ENCODE data around the gene TRERF1. TPM values are rescaled to one million over a fixed set of nuclear protein-coding genes. Genes with fewer than 3 reads are reported as not detected.

The TRERF1 gene
- total and polyA plus RNA-seq, 3 donors from 2014 or later: 13.7 to 49.1 (median 40.4) TPM

DNA sequence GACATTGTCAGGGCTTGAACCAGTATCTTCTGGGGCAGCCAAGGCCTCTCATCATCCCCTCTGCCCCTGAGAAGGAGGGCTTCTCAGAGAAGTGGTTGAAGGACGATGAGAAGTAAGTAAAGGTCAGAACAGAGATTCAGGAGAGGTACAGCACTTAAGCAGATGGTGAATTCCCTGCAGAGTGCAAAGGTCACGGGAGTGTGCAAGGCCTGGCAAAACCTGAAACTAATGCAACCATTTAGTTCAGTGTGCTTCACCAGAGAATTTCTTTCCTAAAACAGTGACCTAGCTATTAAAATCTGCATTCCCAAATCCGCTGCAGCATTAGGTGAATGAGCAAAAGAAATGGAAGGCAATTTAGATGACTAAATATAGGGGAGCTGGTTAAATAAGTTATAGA lies 58.4 kb downstream of the TRERF1 start:
- H3K36me3 ChIP-seq (ENCODE audit: low read depth, missing control alignments): no peaks in the 10 kb centered on the region
- H3K27ac ChIP-seq: no peak overlapping the region
- no peak for DNase-seq
- 59 to 65% methylated on average over 3 of the region's 3 CpGs for WGBS, 2 donors
- H3K9me3 ChIP-seq: no peaks in the 10 kb centered on the region
- no peak overlapping the region for H3K4me3 ChIP-seq
- intact Hi-C loops (cut with DNase I; ENCODE audit: low total_unique reads): no loop called here
- H3K27me3 ChIP-seq: no peaks in the 10 kb centered on the region
- peaks cover 32% of the 10 kb centered on the region for H3K4me1 ChIP-seq
- TF ChIP-seq, protein P1, sequence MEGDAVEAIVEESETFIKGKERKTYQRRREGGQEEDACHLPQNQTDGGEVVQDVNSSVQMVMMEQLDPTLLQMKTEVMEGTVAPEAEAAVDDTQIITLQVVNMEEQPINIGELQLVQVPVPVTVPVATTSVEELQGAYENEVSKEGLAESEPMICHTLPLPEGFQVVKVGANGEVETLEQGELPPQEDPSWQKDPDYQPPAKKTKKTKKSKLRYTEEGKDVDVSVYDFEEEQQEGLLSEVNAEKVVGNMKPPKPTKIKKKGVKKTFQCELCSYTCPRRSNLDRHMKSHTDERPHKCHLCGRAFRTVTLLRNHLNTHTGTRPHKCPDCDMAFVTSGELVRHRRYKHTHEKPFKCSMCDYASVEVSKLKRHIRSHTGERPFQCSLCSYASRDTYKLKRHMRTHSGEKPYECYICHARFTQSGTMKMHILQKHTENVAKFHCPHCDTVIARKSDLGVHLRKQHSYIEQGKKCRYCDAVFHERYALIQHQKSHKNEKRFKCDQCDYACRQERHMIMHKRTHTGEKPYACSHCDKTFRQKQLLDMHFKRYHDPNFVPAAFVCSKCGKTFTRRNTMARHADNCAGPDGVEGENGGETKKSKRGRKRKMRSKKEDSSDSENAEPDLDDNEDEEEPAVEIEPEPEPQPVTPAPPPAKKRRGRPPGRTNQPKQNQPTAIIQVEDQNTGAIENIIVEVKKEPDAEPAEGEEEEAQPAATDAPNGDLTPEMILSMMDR (IDR thresholded peaks at IDR 0.05): no peak
- TF ChIP-seq POLR2A (IDR thresholded peaks at IDR 0.05): no peak

DNA sequence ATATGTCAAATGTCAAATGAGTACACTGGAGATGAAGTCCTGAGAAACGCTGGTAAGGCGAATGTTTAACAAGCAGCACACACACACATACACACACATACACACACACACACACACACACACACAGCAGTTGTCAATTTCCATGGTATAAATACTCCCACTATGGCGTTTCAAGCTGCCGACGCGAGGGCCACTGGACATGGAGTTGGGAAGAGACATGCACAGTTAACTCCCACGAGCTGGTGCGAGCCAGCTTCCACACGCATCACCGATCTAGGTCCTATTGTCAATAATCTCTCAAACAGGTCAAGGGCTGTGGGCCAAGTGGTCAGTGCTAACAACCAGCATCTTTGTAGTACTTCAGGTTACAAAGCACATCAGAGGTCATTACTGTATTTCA lies 58.9 kb downstream of the TRERF1 start:
- DNase-seq: peak; percentile 10
- Histone ChIP-seq H3K36me3 (ENCODE audit: low read depth, missing control alignments) (no peaks in the 10 kb centered on the region), H3K27ac (no peak overlapping the region), H3K4me1 (peaks cover 37% of the 10 kb centered on the region), H3K27me3 (no peaks in the 10 kb centered on the region), H3K9me3 (no peaks in the 10 kb centered on the region), H3K4me3 (no peak overlapping the region)
- intact Hi-C loops (cut with DNase I; ENCODE audit: low total_unique reads): no loop called here
- 56 to 98% methylated on average over 9 to 10 of the region's 10 CpGs for WGBS, 2 donors
- TF ChIP-seq POLR2A (IDR thresholded peaks at IDR 0.05): no peak
- TF ChIP-seq, protein P1 (IDR thresholded peaks at IDR 0.05): no peak

DNA sequence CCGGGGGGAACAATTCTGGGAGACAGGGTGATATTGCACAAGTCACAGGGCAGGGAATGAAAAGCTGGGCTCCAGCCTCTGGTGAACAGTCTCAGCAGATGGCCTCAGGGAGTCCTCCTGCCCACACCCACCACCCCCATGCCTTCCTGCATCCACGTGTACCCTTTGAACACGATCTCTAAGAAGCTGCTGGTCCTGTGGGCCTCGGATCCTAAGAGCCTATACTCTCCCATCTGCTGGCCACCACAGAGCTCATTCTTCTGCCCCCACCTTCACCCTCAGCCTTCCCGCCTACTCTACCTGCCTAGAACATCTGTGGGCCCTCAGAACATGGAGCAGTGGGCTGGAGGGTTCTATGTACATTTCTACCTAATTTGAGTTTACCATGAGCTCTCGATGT lies 60.3 kb downstream of the TRERF1 start:
- Histone ChIP-seq H3K27ac (no peak overlapping the region), H3K36me3 (ENCODE audit: low read depth, missing control alignments) (no peaks in the 10 kb centered on the region), H3K27me3 (no peaks in the 10 kb centered on the region), H3K4me1 (peaks cover 39% of the 10 kb centered on the region), H3K9me3 (no peaks in the 10 kb centered on the region), H3K4me3 (no peak overlapping the region)
- intact Hi-C loops (cut with DNase I; ENCODE audit: low total_unique reads): no loop called here
- TF ChIP-seq, protein P1 (IDR thresholded peaks at IDR 0.05): no peak
- no peak for TF ChIP-seq POLR2A (IDR thresholded peaks at IDR 0.05)
- DNase-seq: peak; percentile 9
- 83 to 96% methylated on average over 6 of the region's 6 CpGs for WGBS, 2 donors

DNA sequence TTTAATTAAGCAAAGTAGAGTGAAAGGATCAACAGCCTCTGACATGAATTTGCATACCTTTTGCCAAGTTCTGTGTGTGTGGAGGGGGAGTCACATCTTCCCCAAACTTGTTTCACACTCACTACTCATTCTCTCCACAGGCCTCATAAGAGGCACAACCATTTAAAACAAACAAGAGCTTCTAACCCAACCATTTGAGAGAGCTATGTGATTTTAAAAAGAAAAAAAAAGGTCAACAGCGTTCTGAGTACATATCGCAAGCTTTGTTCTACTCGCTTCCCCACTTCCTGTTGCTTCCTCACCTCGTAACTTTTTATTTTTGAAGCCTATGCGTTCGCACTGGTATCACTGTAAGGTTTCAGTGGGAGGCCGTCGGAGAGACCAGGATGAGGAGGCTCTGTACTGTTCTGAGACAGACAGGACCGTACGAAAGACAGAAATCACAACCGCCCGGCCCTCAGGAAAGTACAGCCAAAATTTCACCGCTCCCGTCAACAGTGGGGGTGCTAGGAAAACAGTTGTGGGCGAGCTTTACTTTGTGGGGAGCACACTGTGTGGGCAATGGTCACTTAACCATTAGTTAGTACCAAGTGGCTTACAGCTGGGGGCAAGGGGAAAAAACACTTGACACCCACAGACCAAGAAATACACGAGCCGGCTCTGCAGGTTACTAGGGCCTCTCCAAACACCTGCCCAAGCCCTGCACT lies 61.3 kb downstream of the TRERF1 start:
- 56 to 61% methylated on average over 17 of the region's 17 CpGs for WGBS, 2 donors
- intact Hi-C loops (cut with DNase I; ENCODE audit: low total_unique reads): no loop called here

More for the DNA sequence above, 61.3 kb downstream of the TRERF1 start:
- H3K36me3 ChIP-seq (ENCODE audit: low read depth, missing control alignments): no peaks in the 10 kb centered on the region
- no peak overlapping the region for H3K4me3 ChIP-seq
- DNase-seq: no peak
- TF ChIP-seq POLR2A (IDR thresholded peaks at IDR 0.05): no peak
- TF ChIP-seq, protein P1 (IDR thresholded peaks at IDR 0.05): no peak
- H3K27me3 ChIP-seq: no peaks in the 10 kb centered on the region
- H3K9me3 ChIP-seq: no peaks in the 10 kb centered on the region
- peak overlapping the region; percentile 44 to 50 for H3K27ac ChIP-seq
- peaks cover 39% of the 10 kb centered on the region for H3K4me1 ChIP-seq

Data from testis (tissue), 3 donors.